Caco-2 (cell line): ENCODE data around the gene CPHXL. TPM values are rescaled to one million over a fixed set of nuclear protein-coding genes. Genes with fewer than 3 reads are reported as not detected.
A peak's percentile ranks its signal among the peaks of the same experiment; 100 is the strongest.

Experiments
- BruUV-seq: library from RNA; stranded (reverse); fragments of 400-500 nt; replicated peaks from 2 replicates; lab custom pipeline; 2021; lab: Mats Ljungman, UMichigan
- CTCF ChIA-PET: fragments of 300-600 bp; sonication (Branson Sonifier 250); formaldehyde crosslinking; loops from one replicate; lab custom pipeline; 2022; ENCODE audit warnings: antibody characterized with exemption; lab: Charles Lee
- POLR2A ChIA-PET: fragments of 300-600 bp; sonication (Branson Sonifier 250); formaldehyde crosslinking; loops from one replicate; lab custom pipeline; 2022; ENCODE audit warnings: antibody characterized with exemption; lab: Charles Lee
- DNase-seq, 2 experiments: peaks; one replicate each; pipeline versions ENCODE4 v3.0.0 to v3.0.0-alpha.2; 2020 to 2022
- H3K27me3 ChIP-seq: replicated peaks from 2 replicates; pipeline ENCODE4 v1.6.0; 2011; ENCODE audit warnings: low read length; ENCODE audit not compliant: control insufficient read depth, insufficient read depth
- H3K36me3 ChIP-seq: 2 replicates; pipeline ENCODE4 v1.5.1; 2011; ENCODE audit warnings: low read length; ENCODE audit not compliant: control insufficient read depth, insufficient read depth
- H3K4me1 ChIP-seq: fragments of 250-450 bp; sonication (Bioruptor Pico); 2 replicates; pipeline ENCODE4 v1.5.1; 2020; ENCODE audit warnings: mild to moderate bottlenecking
- H3K4me3 ChIP-seq: 2 replicates; pipeline ENCODE4 v1.5.1; 2011; ENCODE audit warnings: low read depth, mild to moderate bottlenecking, control low read depth, low read length
- H3K9me3 ChIP-seq: fragments of 250-450 bp; sonication (Bioruptor Pico); 2 replicates; pipeline ENCODE4 v1.5.1; 2020; ENCODE audit warnings: mild to moderate bottlenecking, moderate library complexity
- H3K27ac Mint-ChIP-seq: one replicate; pipeline ENCODE4 v1.8.0; 2022; ENCODE audit warnings: mixed read lengths; ENCODE audit not compliant: unreplicated experiment
- H3K27me3 Mint-ChIP-seq: one replicate; pipeline ENCODE4 v1.8.0; 2022; ENCODE audit warnings: mixed read lengths; ENCODE audit not compliant: insufficient read depth, unreplicated experiment
- H3K36me3 Mint-ChIP-seq: one replicate; pipeline ENCODE4 v1.8.0; 2022; ENCODE audit warnings: mild to moderate bottlenecking, mixed read lengths; ENCODE audit not compliant: insufficient read depth, unreplicated experiment
- H3K4me1 Mint-ChIP-seq: one replicate; pipeline ENCODE4 v1.8.0; 2022; ENCODE audit warnings: low read depth, mixed read lengths; ENCODE audit not compliant: unreplicated experiment
- H3K4me3 Mint-ChIP-seq: one replicate; pipeline ENCODE4 v1.8.0; 2022; ENCODE audit warnings: mild to moderate bottlenecking, moderate library complexity, mixed read lengths; ENCODE audit not compliant: unreplicated experiment
- H3K9me3 Mint-ChIP-seq: one replicate; pipeline ENCODE4 v1.8.0; 2022; ENCODE audit warnings: mixed read lengths; ENCODE audit not compliant: unreplicated experiment
- CTCF ChIP-seq, 2 experiments: fragments of 200-600 bp in 1 of 2; IDR thresholded peaks; 1 replicate in 1 of 2; 2 replicates in 1 of 2; pipeline versions ENCODE4 v1.5.1 to v1.8.0; 2011 to 2022; ENCODE audit warnings: antibody characterized with exemption in 1 of 2, control low read depth in 1 of 2, inconsistent platforms in 1 of 2, low read depth in 1 of 2, low read length in 1 of 2, mild to moderate bottlenecking in 1 of 2, moderate library complexity in 1 of 2; ENCODE audit not compliant: insufficient read depth in 1 of 2, severe bottlenecking in 1 of 2, unreplicated experiment in 1 of 2
- intact Hi-C: fragments of 100-400 bp; cut with micrococcal nuclease; formaldehyde crosslinking; loops from one replicate; pipeline ENCODE4 v1.10.0; 2022; ENCODE audit not compliant: unreplicated experiment
- total RNA-seq: library from RNA; stranded (reverse); gene quantifications from 2 replicates; pipeline ENCODE4 v1.2.3, GENCODE V29; 2022

CPHXL gene
- total RNA-seq, 1 experiment from 2014 or later: not detected

- no peak for DNase-seq
- no peak overlapping the region for H3K4me3 ChIP-seq
- no peaks in the 10 kb centered on the region for H3K9me3 Mint-ChIP-seq
- no peaks in the 10 kb centered on the region for H3K36me3 ChIP-seq
- no peaks in the 10 kb centered on the region for H3K27me3 Mint-ChIP-seq
- TF ChIP-seq CTCF (IDR thresholded peaks at IDR 0.05; ENCODE audit: insufficient read depth in 1 of 2, low read depth in 1 of 2, low read length in 1 of 2, severe bottlenecking in 1 of 2, unreplicated experiment in 1 of 2): no peak
- CTCF ChIA-PET: no interaction called here
- no peaks in the 10 kb centered on the region for H3K4me1 Mint-ChIP-seq
- POLR2A ChIA-PET: interaction anchor here (1.0 kb wide), 1 partner anchor 50 kb away, joined by 3 read pairs; the partner anchor contains the start of genes KARS1 and TERF2IP
- H3K4me3 Mint-ChIP-seq: no peak overlapping the region
- no peak overlapping the region for H3K27ac Mint-ChIP-seq
- no peaks in the 10 kb centered on the region for H3K27me3 ChIP-seq
- BruUV-seq: no TSS peak
- no peaks in the 10 kb centered on the region; the same call in 1 of the 2 replicates for H3K9me3 ChIP-seq
- H3K4me1 ChIP-seq: no peaks in the 10 kb centered on the region
- intact Hi-C loops: no loop called here
- H3K36me3 Mint-ChIP-seq: no peaks in the 10 kb centered on the region
Observed at GRCh38 chr16:75697571-75697970, 28.7 kb downstream of the CPHXL start.

GRCh38 chr16:75695708-75696107, 30.6 kb downstream of the CPHXL start:
- H3K4me1 ChIP-seq: no peaks in the 10 kb centered on the region
- H3K27me3 ChIP-seq: no peaks in the 10 kb centered on the region
- Mint-ChIP-seq H3K4me1 (no peaks in the 10 kb centered on the region), H3K27ac (no peak overlapping the region), H3K27me3 (no peaks in the 10 kb centered on the region), H3K9me3 (no peaks in the 10 kb centered on the region), H3K4me3 (no peak overlapping the region), H3K36me3 (no peaks in the 10 kb centered on the region)
- no peak overlapping the region for H3K4me3 ChIP-seq
- TF ChIP-seq CTCF (IDR thresholded peaks at IDR 0.05; ENCODE audit: insufficient read depth in 1 of 2, low read depth in 1 of 2, low read length in 1 of 2, severe bottlenecking in 1 of 2, unreplicated experiment in 1 of 2): peak; percentile 15 to 35
- no peaks in the 10 kb centered on the region for H3K36me3 ChIP-seq
- DNase-seq: peak in 1 of 2 experiments; percentile 19
- CTCF ChIA-PET: no interaction called here
- BruUV-seq: no TSS peak
- POLR2A ChIA-PET: no interaction called here
- no peaks in the 10 kb centered on the region; the same call in 1 of the 2 replicates for H3K9me3 ChIP-seq
- intact Hi-C loops: loop anchor here (2.0 kb wide), 1 partner anchor 69 kb away; no protein-coding TSS in a partner anchor

DNA sequence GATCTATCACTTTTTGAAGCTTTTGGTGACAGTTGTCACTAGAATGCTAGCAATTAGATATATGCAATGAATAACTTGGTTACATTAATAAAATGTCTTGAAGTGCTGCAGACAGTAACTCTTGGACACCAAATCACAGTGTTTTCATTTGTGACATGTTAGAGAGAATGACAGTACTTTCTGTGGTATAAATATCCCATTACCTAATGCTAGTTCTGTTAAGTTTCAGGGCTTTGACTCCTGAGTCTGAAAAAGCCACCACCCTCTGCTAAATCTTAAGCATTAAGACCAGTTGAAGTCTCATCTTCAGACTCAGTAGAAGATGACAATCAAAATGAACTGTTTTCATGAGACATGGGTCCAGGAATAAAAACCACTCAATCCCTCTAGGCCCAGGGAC, 38.9 kb downstream of the CPHXL start:
- Mint-ChIP-seq H3K4me3 (no peak overlapping the region), H3K4me1 (no peaks in the 10 kb centered on the region), H3K27ac (no peak overlapping the region), H3K9me3 (peaks cover 27% of the 10 kb centered on the region), H3K36me3 (peaks cover 4% of the 10 kb centered on the region), H3K27me3 (no peaks in the 10 kb centered on the region)
- Histone ChIP-seq H3K9me3 (0 out of 2 replicates have a peak, but pooled peaks cover 14% of the 10 kb centered on the region), H3K36me3 (no peaks in the 10 kb centered on the region), H3K27me3 (no peaks in the 10 kb centered on the region), H3K4me1 (no peaks in the 10 kb centered on the region), H3K4me3 (no peak overlapping the region)
- ChIA-PET POLR2A (no interaction called here), CTCF (no interaction called here)
- TF ChIP-seq CTCF (IDR thresholded peaks at IDR 0.05; ENCODE audit: insufficient read depth in 1 of 2, low read depth in 1 of 2, low read length in 1 of 2, severe bottlenecking in 1 of 2, unreplicated experiment in 1 of 2): no peak
- DNase-seq: no peak
- BruUV-seq: no TSS peak
- intact Hi-C loops: no loop called here
